Measurements from ENCODE around the gene NRXN3. TPM values are rescaled to one million over a fixed set of nuclear protein-coding genes. Genes with fewer than 3 reads are reported as not detected.
A peak's percentile ranks its signal among the peaks of the same experiment; 100 is the strongest.

Gene NRXN3
- total and polyA plus RNA-seq, 2 donors (not counting 1 experiment from before 2014, with no cell fraction given), result 0.83 to 34.6 TPM

DNA sequence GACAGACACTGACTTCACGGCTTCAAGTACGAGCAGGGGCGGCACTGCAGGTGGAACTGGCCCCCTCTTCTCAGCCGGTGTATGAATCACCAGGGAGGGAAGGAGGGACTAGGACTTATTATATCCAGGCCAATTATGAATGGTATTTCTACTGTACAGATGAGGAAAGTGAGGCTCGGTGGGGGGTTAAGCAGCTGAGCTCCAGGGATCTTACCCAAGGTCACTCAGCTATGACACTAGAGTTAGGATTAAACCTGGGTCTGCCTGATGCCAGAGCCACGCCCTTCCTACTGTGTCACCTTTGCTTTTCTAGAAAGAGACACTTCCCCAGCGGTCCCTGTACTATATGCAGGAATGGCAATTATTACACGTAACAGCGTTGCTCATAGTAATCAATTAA is 42.2 kb upstream of the NRXN3 start:
- Histone ChIP-seq H3K9ac (ENCODE audit: insufficient read depth, low read length) (no peak overlapping the region), H4K20me1 (ENCODE audit: control insufficient read depth, extremely low read depth, insufficient read depth, low read length) (no peaks in the 10 kb centered on the region), H3K4me3 (replicated peaks in 1 of 4; ENCODE audit: control extremely low read depth in 1 of 4, insufficient read depth in 1 of 4, low read depth in 3 of 4, low read length in 4 of 4) (no peak overlapping the region), H3K36me3 (ENCODE audit: control insufficient read depth, insufficient read depth, low read length) (no peaks in the 10 kb centered on the region), H3K4me2 (ENCODE audit: extremely low read depth, insufficient read depth, low read length) (no peak overlapping the region), H3K9me3 (ENCODE audit: control insufficient read depth, insufficient read depth, low read depth, low read length) (no peaks in the 10 kb centered on the region), H3K79me2 (ENCODE audit: control insufficient read depth, insufficient read depth, low read length) (no peaks in the 10 kb centered on the region), H3K27me3 (ENCODE audit: control insufficient read depth, insufficient read depth, low read length) (no peaks in the 10 kb centered on the region), H3K27ac (ENCODE audit: insufficient read depth, low read length) (no peak overlapping the region), H2AFZ (ENCODE audit: low read length) (no peak overlapping the region), H3K4me1 (ENCODE audit: control insufficient read depth, extremely low read depth, insufficient read depth, low read length) (no peaks in the 10 kb centered on the region)
- DNase-seq (ENCODE audit: low read depth in 2 of 2), result no peak
- TF ChIP-seq EZH2 (IDR thresholded peaks at IDR 0.05; ENCODE audit: low read length, missing control alignments), result no peak
- TF ChIP-seq, protein P1, sequence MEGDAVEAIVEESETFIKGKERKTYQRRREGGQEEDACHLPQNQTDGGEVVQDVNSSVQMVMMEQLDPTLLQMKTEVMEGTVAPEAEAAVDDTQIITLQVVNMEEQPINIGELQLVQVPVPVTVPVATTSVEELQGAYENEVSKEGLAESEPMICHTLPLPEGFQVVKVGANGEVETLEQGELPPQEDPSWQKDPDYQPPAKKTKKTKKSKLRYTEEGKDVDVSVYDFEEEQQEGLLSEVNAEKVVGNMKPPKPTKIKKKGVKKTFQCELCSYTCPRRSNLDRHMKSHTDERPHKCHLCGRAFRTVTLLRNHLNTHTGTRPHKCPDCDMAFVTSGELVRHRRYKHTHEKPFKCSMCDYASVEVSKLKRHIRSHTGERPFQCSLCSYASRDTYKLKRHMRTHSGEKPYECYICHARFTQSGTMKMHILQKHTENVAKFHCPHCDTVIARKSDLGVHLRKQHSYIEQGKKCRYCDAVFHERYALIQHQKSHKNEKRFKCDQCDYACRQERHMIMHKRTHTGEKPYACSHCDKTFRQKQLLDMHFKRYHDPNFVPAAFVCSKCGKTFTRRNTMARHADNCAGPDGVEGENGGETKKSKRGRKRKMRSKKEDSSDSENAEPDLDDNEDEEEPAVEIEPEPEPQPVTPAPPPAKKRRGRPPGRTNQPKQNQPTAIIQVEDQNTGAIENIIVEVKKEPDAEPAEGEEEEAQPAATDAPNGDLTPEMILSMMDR (conservative IDR thresholded peaks at IDR 0.05 in 1 of 2, IDR thresholded peaks at IDR 0.05 in 1 of 2; ENCODE audit: low read depth in 1 of 2, low read length in 2 of 2), result no peak

GRCh38 chr14:78129375-78129774 is 40.8 kb upstream of the NRXN3 start:
- H3K4me3 ChIP-seq (replicated peaks in 1 of 4; ENCODE audit: control extremely low read depth in 1 of 4, insufficient read depth in 1 of 4, low read depth in 3 of 4, low read length in 4 of 4), result no peak overlapping the region
- H3K27ac ChIP-seq (ENCODE audit: insufficient read depth, low read length), result no peak overlapping the region
- no peaks in the 10 kb centered on the region for H3K79me2 ChIP-seq (ENCODE audit: control insufficient read depth, insufficient read depth, low read length)
- no peak overlapping the region for H3K4me2 ChIP-seq (ENCODE audit: extremely low read depth, insufficient read depth, low read length)
- no peak for DNase-seq (ENCODE audit: low read depth in 2 of 2)
- no peaks in the 10 kb centered on the region for H4K20me1 ChIP-seq (ENCODE audit: control insufficient read depth, extremely low read depth, insufficient read depth, low read length)
- no peaks in the 10 kb centered on the region for H3K27me3 ChIP-seq (ENCODE audit: control insufficient read depth, insufficient read depth, low read length)
- H3K4me1 ChIP-seq (ENCODE audit: control insufficient read depth, extremely low read depth, insufficient read depth, low read length), result no peaks in the 10 kb centered on the region
- no peak overlapping the region for H3K9ac ChIP-seq (ENCODE audit: insufficient read depth, low read length)
- H3K9me3 ChIP-seq (ENCODE audit: control insufficient read depth, insufficient read depth, low read depth, low read length), result no peaks in the 10 kb centered on the region
- no peaks in the 10 kb centered on the region for H3K36me3 ChIP-seq (ENCODE audit: control insufficient read depth, insufficient read depth, low read length)
- H2AFZ ChIP-seq (ENCODE audit: low read length), result no peak overlapping the region
- no peak for TF ChIP-seq EZH2 (IDR thresholded peaks at IDR 0.05; ENCODE audit: low read length, missing control alignments)
- TF ChIP-seq, protein P1 (conservative IDR thresholded peaks at IDR 0.05 in 1 of 2, IDR thresholded peaks at IDR 0.05 in 1 of 2; ENCODE audit: low read depth in 1 of 2, low read length in 2 of 2), result no peak

DNA sequence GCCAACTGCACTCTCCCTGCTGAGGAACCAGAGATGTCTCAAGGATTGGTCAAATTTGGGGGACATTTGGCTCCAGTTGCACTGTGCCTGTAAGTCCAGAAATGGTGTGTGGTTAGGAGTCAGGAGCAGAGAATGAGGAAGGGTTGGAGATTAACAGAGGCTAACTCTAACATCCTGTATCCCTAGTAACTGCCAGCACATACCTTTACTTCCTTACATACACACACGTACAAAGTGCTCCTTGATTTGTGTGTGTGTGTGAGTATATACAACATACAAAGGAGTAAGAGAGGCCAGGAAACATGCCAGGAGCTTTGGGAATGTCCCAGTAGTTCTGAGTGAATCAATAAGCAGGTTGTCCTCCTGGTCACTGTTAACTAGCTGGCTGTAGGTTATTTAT is 39.8 kb upstream of the NRXN3 start:
- H2AFZ ChIP-seq (ENCODE audit: low read length), result no peak overlapping the region
- H3K4me2 ChIP-seq (ENCODE audit: extremely low read depth, insufficient read depth, low read length), result no peak overlapping the region
- no peaks in the 10 kb centered on the region for H3K27me3 ChIP-seq (ENCODE audit: control insufficient read depth, insufficient read depth, low read length)
- no peaks in the 10 kb centered on the region for H3K79me2 ChIP-seq (ENCODE audit: control insufficient read depth, insufficient read depth, low read length)
- H3K27ac ChIP-seq (ENCODE audit: insufficient read depth, low read length), result no peak overlapping the region
- H3K9ac ChIP-seq (ENCODE audit: insufficient read depth, low read length), result no peak overlapping the region
- TF ChIP-seq, protein P1 (conservative IDR thresholded peaks at IDR 0.05 in 1 of 2, IDR thresholded peaks at IDR 0.05 in 1 of 2; ENCODE audit: low read depth in 1 of 2, low read length in 2 of 2), result no peak
- no peak for TF ChIP-seq EZH2 (IDR thresholded peaks at IDR 0.05; ENCODE audit: low read length, missing control alignments)
- no peak overlapping the region for H3K4me3 ChIP-seq (replicated peaks in 1 of 4; ENCODE audit: control extremely low read depth in 1 of 4, insufficient read depth in 1 of 4, low read depth in 3 of 4, low read length in 4 of 4)
- DNase-seq (ENCODE audit: low read depth in 2 of 2), result peak in 1 of 2 donors; percentile 17
- H3K9me3 ChIP-seq (ENCODE audit: control insufficient read depth, insufficient read depth, low read depth, low read length), result no peaks in the 10 kb centered on the region
- no peaks in the 10 kb centered on the region for H4K20me1 ChIP-seq (ENCODE audit: control insufficient read depth, extremely low read depth, insufficient read depth, low read length)
- no peaks in the 10 kb centered on the region for H3K4me1 ChIP-seq (ENCODE audit: control insufficient read depth, extremely low read depth, insufficient read depth, low read length)
- H3K36me3 ChIP-seq (ENCODE audit: control insufficient read depth, insufficient read depth, low read length), result no peaks in the 10 kb centered on the region

Measured in fibroblast of lung (primary cell).